ENCODE results near the gene TRRAP.

DNA sequence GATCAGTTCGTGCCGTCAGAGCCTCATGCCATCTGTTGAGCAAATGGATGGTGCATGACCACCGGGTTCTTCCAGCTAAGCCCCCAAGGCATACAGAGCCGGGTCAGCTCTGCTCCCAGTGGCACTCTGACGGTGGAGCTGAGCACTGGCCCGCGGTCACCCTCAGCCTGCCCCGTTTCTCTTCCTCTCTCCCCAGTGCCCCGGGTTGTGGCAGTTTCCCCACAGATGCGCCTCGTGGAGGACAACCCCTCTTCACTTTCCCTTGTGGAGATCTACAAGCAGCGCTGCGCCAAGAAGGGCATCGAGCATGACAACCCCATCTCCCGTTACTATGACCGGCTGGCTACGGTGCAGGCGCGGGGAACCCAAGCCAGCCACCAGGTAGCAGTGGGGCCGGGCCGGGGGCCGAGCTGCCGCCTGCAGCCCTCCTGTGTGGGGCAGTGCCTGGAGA, 129.9 kb downstream of the TRRAP start:
- TF ChIP-seq, protein P1, sequence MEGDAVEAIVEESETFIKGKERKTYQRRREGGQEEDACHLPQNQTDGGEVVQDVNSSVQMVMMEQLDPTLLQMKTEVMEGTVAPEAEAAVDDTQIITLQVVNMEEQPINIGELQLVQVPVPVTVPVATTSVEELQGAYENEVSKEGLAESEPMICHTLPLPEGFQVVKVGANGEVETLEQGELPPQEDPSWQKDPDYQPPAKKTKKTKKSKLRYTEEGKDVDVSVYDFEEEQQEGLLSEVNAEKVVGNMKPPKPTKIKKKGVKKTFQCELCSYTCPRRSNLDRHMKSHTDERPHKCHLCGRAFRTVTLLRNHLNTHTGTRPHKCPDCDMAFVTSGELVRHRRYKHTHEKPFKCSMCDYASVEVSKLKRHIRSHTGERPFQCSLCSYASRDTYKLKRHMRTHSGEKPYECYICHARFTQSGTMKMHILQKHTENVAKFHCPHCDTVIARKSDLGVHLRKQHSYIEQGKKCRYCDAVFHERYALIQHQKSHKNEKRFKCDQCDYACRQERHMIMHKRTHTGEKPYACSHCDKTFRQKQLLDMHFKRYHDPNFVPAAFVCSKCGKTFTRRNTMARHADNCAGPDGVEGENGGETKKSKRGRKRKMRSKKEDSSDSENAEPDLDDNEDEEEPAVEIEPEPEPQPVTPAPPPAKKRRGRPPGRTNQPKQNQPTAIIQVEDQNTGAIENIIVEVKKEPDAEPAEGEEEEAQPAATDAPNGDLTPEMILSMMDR (conservative IDR thresholded peaks at IDR 0.05): no peak
- TF ChIP-seq EZH2 (IDR thresholded peaks at IDR 0.05; ENCODE audit: low read depth): no peak
